Stomach (tissue), 4 donors: ENCODE data around the gene PDE3A.

Experiments
- EP300 ChIP-seq: sonication (generic); formaldehyde crosslinking; IDR thresholded peaks from one replicate; pipeline ENCODE4 v1.6.1; 2017; ENCODE audit warnings: antibody characterized with exemption
- POLR2A ChIP-seq, 4 donors: fragments of 450-650 bp; IDR thresholded peaks; one replicate each; pipeline ENCODE4 v1.6.1; 2016; ENCODE audit warnings: antibody characterized with exemption in 4 of 4, control low read depth in 2 of 4, mild to moderate bottlenecking in 1 of 4, moderate library complexity in 1 of 4
- POLR2AphosphoS5 ChIP-seq, 3 donors: sonication (generic); formaldehyde crosslinking; IDR thresholded peaks; one replicate each; pipeline ENCODE4 v1.6.1; 2016; ENCODE audit warnings: antibody characterized with exemption in 3 of 3
- TF ChIP-seq, protein P1 (sequence below), 7 experiments: fragments of 450-650 bp in 4 of 7; fragments of 200-600 bp in 3 of 7; sonication (generic) in 3 of 7; IDR thresholded peaks; one replicate each; pipeline ENCODE4 v1.5.1; 2016 to 2019; ENCODE audit warnings: antibody characterized with exemption in 7 of 7, control low read depth in 2 of 7, mild to moderate bottlenecking in 1 of 7

DNA sequence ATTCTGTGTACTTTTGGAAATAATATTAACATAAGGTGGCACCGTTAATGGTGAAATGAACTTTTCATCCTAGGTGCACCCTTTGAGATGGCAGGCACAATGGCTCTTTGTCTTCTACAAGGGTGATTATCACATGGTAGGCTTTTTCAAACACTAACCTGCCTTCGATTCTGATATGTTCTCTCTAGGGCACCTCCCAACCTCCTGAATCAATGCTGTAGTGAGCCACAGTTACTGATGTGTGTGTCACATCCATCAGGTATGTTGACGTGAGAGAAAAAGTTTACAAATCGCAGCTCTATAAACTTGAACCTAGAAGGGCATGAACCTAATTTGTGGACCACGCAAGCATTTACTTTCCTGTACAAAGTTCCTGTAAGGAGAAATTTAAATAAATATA, 25.4 kb downstream of the PDE3A start:
- TF ChIP-seq, protein P1, sequence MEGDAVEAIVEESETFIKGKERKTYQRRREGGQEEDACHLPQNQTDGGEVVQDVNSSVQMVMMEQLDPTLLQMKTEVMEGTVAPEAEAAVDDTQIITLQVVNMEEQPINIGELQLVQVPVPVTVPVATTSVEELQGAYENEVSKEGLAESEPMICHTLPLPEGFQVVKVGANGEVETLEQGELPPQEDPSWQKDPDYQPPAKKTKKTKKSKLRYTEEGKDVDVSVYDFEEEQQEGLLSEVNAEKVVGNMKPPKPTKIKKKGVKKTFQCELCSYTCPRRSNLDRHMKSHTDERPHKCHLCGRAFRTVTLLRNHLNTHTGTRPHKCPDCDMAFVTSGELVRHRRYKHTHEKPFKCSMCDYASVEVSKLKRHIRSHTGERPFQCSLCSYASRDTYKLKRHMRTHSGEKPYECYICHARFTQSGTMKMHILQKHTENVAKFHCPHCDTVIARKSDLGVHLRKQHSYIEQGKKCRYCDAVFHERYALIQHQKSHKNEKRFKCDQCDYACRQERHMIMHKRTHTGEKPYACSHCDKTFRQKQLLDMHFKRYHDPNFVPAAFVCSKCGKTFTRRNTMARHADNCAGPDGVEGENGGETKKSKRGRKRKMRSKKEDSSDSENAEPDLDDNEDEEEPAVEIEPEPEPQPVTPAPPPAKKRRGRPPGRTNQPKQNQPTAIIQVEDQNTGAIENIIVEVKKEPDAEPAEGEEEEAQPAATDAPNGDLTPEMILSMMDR (IDR thresholded peaks at IDR 0.05), result no peak
- TF ChIP-seq POLR2A (IDR thresholded peaks at IDR 0.05) (no peak), EP300 (no peak), POLR2AphosphoS5 (IDR thresholded peaks at IDR 0.05) (no peak)
